B cell (primary cell): Measurements from ENCODE around the gene SYCP2. TPM values are rescaled to one million over a fixed set of nuclear protein-coding genes. Genes with fewer than 3 reads are reported as not detected.

ENCODE experiments used
- ATAC-seq: fragments of 200-7000 bp; cut with Tn5 transposase; one replicate; pipeline ENCODE4 v1.10.0; 2021; ENCODE audit warnings: low read depth, mild to moderate bottlenecking, moderate number of reproducible peaks, moderate library complexity
- CTCF ChIA-PET: fragments of 350-600 bp; sonication (Branson Sonifier 250); formaldehyde crosslinking; loops from one replicate; lab custom pipeline; 2021; ENCODE audit warnings: antibody characterized with exemption, inconsistent platforms; lab: Charles Lee
- POLR2A ChIA-PET: fragments of 350-600 bp; sonication (Branson Sonifier 250); formaldehyde crosslinking; loops from one replicate; lab custom pipeline; 2021; ENCODE audit warnings: antibody characterized with exemption; lab: Charles Lee
- DNase-seq: peaks from one replicate; pipeline ENCODE4 v3.0.0; 2013
- H2AFZ ChIP-seq: 2 replicates; pipeline ENCODE4 v1.6.1; 2012; ENCODE audit warnings: mild to moderate bottlenecking, low read depth, low read length; ENCODE audit not compliant: insufficient read depth, poor library complexity, severe bottlenecking
- H3K27ac ChIP-seq, 2 donors: 1 replicate in 1 of 2; 2 replicates in 1 of 2; pipeline ENCODE4 v1.5.1; 2012 to 2013; ENCODE audit warnings: low read length in 2 of 2, mild to moderate bottlenecking in 2 of 2, moderate library complexity in 1 of 2
- H3K27me3 ChIP-seq, 4 experiments: fragments of 200-600 bp in 1 of 4; sonication (generic) in 1 of 4; replicated peaks in 1 of 4; 1 replicate in 2 of 4; 2 replicates in 2 of 4; pipeline versions ENCODE4 v1.6.1 to v1.7.0; 2013 to 2016; ENCODE audit warnings: low read length in 3 of 4, mild to moderate bottlenecking in 2 of 4, mixed read lengths in 1 of 4, moderate library complexity in 1 of 4; ENCODE audit not compliant: insufficient read depth in 4 of 4, control insufficient read depth in 3 of 4; ENCODE audit errors: control extremely low read depth in 1 of 4
- H3K36me3 ChIP-seq, 2 experiments: replicated peaks in 1 of 2; 1 replicate in 1 of 2; 2 replicates in 1 of 2; pipeline versions ENCODE4 v1.6.1 to v1.7.1; 2013; ENCODE audit warnings: low read length in 1 of 2; ENCODE audit not compliant: insufficient read depth in 2 of 2, control insufficient read depth in 1 of 2; ENCODE audit errors: control extremely low read depth in 1 of 2, extremely low read depth in 1 of 2
- H3K4me1 ChIP-seq, 2 donors: fragments of 200-600 bp in 1 of 2; sonication (generic) in 1 of 2; 1 replicate in 1 of 2; 2 replicates in 1 of 2; pipeline versions ENCODE4 v1.5.1 to v1.6.1; 2013 to 2017; ENCODE audit warnings: low read length in 2 of 2; ENCODE audit not compliant: control insufficient read depth in 2 of 2, insufficient read depth in 2 of 2
- H3K4me2 ChIP-seq: replicated peaks from 2 replicates; pipeline ENCODE3; 2012; ENCODE audit warnings: mild to moderate bottlenecking, low read depth, low read length; ENCODE audit not compliant: poor library complexity, severe bottlenecking
- H3K4me3 ChIP-seq, 5 experiments: fragments of 200-600 bp in 1 of 5; sonication (generic) in 1 of 5; 1 replicate in 3 of 5; 2 replicates in 2 of 5; pipeline versions ENCODE4 v1.5.1 to v1.7.0; 2011 to 2016; ENCODE audit warnings: low read length in 4 of 5, mild to moderate bottlenecking in 4 of 5, low read depth in 2 of 5, control low read depth in 1 of 5, moderate library complexity in 1 of 5; ENCODE audit not compliant: insufficient read depth in 1 of 5; ENCODE audit errors: control extremely low read depth in 1 of 5, extremely low read depth in 1 of 5
- H3K79me2 ChIP-seq: fragments of 200-600 bp; sonication (generic); one replicate; pipeline ENCODE4 v1.6.0; 2016; ENCODE audit warnings: low read length; ENCODE audit not compliant: control insufficient read depth, insufficient read depth
- H3K9ac ChIP-seq: fragments of 200-600 bp; sonication (generic); 2 replicates; pipeline ENCODE4 v1.6.1; 2017; ENCODE audit warnings: mild to moderate bottlenecking, low read length, moderate library complexity
- H3K9me3 ChIP-seq, 3 donors: one replicate each; pipeline versions ENCODE4 v1.6.1 to v1.7.1; 2013; ENCODE audit warnings: low read length in 2 of 3; ENCODE audit not compliant: control insufficient read depth in 2 of 3, insufficient read depth in 1 of 3; ENCODE audit errors: control extremely low read depth in 1 of 3
- H4K20me1 ChIP-seq: 2 replicates; pipeline ENCODE4 v1.6.0; 2012; ENCODE audit warnings: mild to moderate bottlenecking, low read length; ENCODE audit not compliant: insufficient read depth, control insufficient read depth, poor library complexity, severe bottlenecking
- H3K27ac Mint-ChIP-seq: one replicate; pipeline ENCODE4 v1.8.0; 2021; ENCODE audit warnings: mixed read lengths
- H3K27me3 Mint-ChIP-seq: one replicate; pipeline ENCODE4 v1.8.0; 2021; ENCODE audit warnings: mixed read lengths
- H3K4me1 Mint-ChIP-seq: one replicate; pipeline ENCODE4 v1.8.0; 2021; ENCODE audit warnings: mixed read lengths
- H3K4me3 Mint-ChIP-seq: one replicate; pipeline ENCODE4 v1.8.0; 2021; ENCODE audit warnings: mixed read lengths
- H3K9me3 Mint-ChIP-seq: one replicate; pipeline ENCODE4 v1.8.0; 2022; ENCODE audit warnings: mixed read lengths; ENCODE audit not compliant: insufficient read depth
- EZH2 ChIP-seq: IDR thresholded peaks from 2 replicates; pipeline ENCODE4 v1.6.1; 2012; ENCODE audit warnings: borderline replicate concordance, low read depth, mild to moderate bottlenecking, moderate library complexity, low read length; ENCODE audit not compliant: insufficient read depth, poor library complexity, severe bottlenecking
- WGBS: methylation state at CpG from one replicate; pipeline ENCODE4 v1.1.5; 2013; ENCODE audit warnings: missing lambda C conversion rate; ENCODE audit not compliant: insufficient coverage; 5-methylcytosine and 5-hydroxymethylcytosine counted together
- intact Hi-C: fragments of 100-400 bp; cut with micrococcal nuclease; formaldehyde crosslinking; loops from one replicate; pipeline ENCODE4 v1.10.0; 2022
- polyA plus RNA-seq: library from polyadenylated mRNA; depleted of rRNA; stranded (reverse); fragments of >200 nt; gene quantifications from 2 replicates; pipeline ENCODE4 v1.2.3, GENCODE V29; 2012
- total RNA-seq, 2 donors: library from RNA; stranded (reverse); fragments of 120-200 nt in 1 of 2; gene quantifications; 1 replicate in 1 of 2; 2 replicates in 1 of 2; pipeline versions ENCODE4 v1.2.3 to v1.2.4, GENCODE V29; 2013 to 2022
- TF ChIP-seq, protein P1 (sequence below): fragments of 200-600 bp; IDR thresholded peaks from one replicate; pipeline ENCODE4 v1.8.0; 2022; ENCODE audit warnings: antibody characterized with exemption, mild to moderate bottlenecking

The SYCP2 gene
- total and polyA plus RNA-seq, 2 donors (not counting 1 experiment from before 2014, with no cell fraction given): 0.98 to 4.5 TPM

DNA sequence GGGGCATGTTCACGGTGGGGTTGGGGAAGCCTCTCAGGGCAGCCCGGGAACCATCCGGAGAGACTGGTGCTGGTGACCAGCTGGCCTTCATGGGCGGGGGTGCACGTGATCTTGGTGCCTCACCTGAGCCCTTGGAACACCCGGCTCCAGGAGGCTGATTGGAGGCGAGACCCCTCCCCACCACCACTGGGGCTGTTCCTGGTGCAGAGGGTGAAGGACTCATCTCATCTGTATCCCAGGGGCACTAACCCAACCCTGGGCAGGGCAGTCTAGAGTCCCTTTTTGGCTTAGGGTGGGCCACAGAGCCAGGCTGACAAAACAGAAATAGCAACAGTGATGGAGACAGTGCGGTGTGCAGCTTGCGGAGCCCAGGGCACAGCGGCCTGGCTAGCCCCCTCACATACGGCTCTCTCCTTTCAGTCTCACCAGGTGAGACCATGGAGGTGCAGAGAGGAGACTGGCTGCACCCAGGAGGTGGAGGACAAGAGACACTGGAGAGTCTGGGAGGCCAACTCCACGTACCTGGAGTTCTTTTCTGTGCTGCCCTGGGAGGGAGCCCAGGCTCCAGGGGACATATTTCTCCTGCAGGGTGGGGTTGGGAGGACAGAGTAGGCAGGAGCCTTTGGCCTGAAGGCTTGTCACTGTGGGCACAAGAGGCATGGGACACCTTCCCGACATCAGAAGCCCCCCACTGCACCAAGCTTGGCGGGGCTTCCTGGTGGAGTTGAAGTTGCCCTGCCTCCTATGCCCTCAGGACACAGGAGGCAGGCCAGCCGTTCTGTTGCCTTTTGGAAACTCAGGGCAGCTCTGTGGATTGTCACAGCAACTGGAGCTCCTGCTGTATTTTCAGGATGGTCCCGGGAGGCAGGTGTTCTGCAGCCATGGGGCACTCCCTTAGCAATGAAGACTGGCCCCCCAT is 106.0 kb downstream of the SYCP2 start:
- TF ChIP-seq EZH2: no peak
- TF ChIP-seq, protein P1, sequence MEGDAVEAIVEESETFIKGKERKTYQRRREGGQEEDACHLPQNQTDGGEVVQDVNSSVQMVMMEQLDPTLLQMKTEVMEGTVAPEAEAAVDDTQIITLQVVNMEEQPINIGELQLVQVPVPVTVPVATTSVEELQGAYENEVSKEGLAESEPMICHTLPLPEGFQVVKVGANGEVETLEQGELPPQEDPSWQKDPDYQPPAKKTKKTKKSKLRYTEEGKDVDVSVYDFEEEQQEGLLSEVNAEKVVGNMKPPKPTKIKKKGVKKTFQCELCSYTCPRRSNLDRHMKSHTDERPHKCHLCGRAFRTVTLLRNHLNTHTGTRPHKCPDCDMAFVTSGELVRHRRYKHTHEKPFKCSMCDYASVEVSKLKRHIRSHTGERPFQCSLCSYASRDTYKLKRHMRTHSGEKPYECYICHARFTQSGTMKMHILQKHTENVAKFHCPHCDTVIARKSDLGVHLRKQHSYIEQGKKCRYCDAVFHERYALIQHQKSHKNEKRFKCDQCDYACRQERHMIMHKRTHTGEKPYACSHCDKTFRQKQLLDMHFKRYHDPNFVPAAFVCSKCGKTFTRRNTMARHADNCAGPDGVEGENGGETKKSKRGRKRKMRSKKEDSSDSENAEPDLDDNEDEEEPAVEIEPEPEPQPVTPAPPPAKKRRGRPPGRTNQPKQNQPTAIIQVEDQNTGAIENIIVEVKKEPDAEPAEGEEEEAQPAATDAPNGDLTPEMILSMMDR: no peak
- H3K27ac ChIP-seq: no peak overlapping the region
- H3K4me3 Mint-ChIP-seq: no peak overlapping the region
- H2AFZ ChIP-seq: no peak overlapping the region
- intact Hi-C loops: no loop called here
- DNase-seq: no peak
- no peaks in the 10 kb centered on the region for H3K79me2 ChIP-seq
- no peaks in the 10 kb centered on the region for H3K27me3 ChIP-seq
- H3K4me1 Mint-ChIP-seq: no peaks in the 10 kb centered on the region
- H3K4me2 ChIP-seq: no peak overlapping the region
- no peaks in the 10 kb centered on the region for H3K36me3 ChIP-seq
- no peak overlapping the region for H3K9ac ChIP-seq
- H3K9me3 Mint-ChIP-seq: no peaks in the 10 kb centered on the region
- no peaks in the 10 kb centered on the region for H3K4me1 ChIP-seq
- WGBS: 76% methylated on average over 12 of the region's 16 CpGs
- ChIA-PET POLR2A (no interaction called here), CTCF (no interaction called here)
- H3K4me3 ChIP-seq: no peak overlapping the region
- H4K20me1 ChIP-seq: no peaks in the 10 kb centered on the region
- ATAC-seq: no peak
- H3K27ac Mint-ChIP-seq: no peak overlapping the region
- H3K27me3 Mint-ChIP-seq: peaks cover 11% of the 10 kb centered on the region
- peaks cover 0 to 7% (median 0%) of the 10 kb centered on the region in 3 donors for H3K9me3 ChIP-seq
